ENCODE measurements around the gene ITGB5. TPM values are rescaled to one million over a fixed set of nuclear protein-coding genes. Genes with fewer than 3 reads are reported as not detected.

Gene ITGB5
- total RNA-seq, 2 experiments from 2014 or later, result 0.47 to 0.85 TPM

- ChIA-PET CTCF (no interaction called here), POLR2A (no interaction called here)
- H3K36me3 Mint-ChIP-seq (ENCODE audit: low read depth), result no peaks in the 10 kb centered on the region
- H3K9me3 Mint-ChIP-seq, result no peaks in the 10 kb centered on the region
- peaks cover 10% of the 10 kb centered on the region for H3K4me1 Mint-ChIP-seq (ENCODE audit: low read depth)
- H3K27me3 ChIP-seq (ENCODE audit: control insufficient read depth in 1 of 2, insufficient read depth in 2 of 2, low read length in 2 of 2), result peaks cover 2 to 12% of the 10 kb centered on the region in 2 experiments
- intact Hi-C loops (cut with DNase I, micrococcal nuclease), result no loop called here
- no peak overlapping the region for H3K27ac Mint-ChIP-seq
- peaks cover 44% of the 10 kb centered on the region for H3K27me3 Mint-ChIP-seq
- no peak overlapping the region for H3K4me3 Mint-ChIP-seq
- no peak overlapping the region for H3K4me3 ChIP-seq (ENCODE audit: low read length)
- peak in 4 of 14 experiments; percentile 4 to 24 (median 14) for DNase-seq
- no peak overlapping the region for H3K27ac ChIP-seq (ENCODE audit: low read depth in 1 of 2, low read length in 2 of 2)
- H3K36me3 ChIP-seq (ENCODE audit: insufficient read depth, low read length), result no peaks in the 10 kb centered on the region
- H3K9me3 ChIP-seq (ENCODE audit: control insufficient read depth in 1 of 2, insufficient read depth in 1 of 2, low read length in 2 of 2), result no peaks in the 10 kb centered on the region
- no peak for TF ChIP-seq CTCF (IDR thresholded peaks at IDR 0.05)
- H3K4me1 ChIP-seq (ENCODE audit: insufficient read depth, low read length), result peaks cover 7% of the 10 kb centered on the region
- no peak for ATAC-seq (ENCODE audit: poor library complexity)
These were observed 8.4 kb downstream of the ITGB5 start for GRCh38 chr3:124878561-124879336.

- Histone ChIP-seq H3K9me3 (ENCODE audit: control insufficient read depth in 1 of 2, insufficient read depth in 1 of 2, low read length in 2 of 2) (no peaks in the 10 kb centered on the region), H3K27ac (ENCODE audit: low read depth in 1 of 2, low read length in 2 of 2) (no peak overlapping the region), H3K36me3 (ENCODE audit: insufficient read depth, low read length) (no peaks in the 10 kb centered on the region), H3K4me1 (ENCODE audit: insufficient read depth, low read length) (peaks cover 7% of the 10 kb centered on the region), H3K4me3 (ENCODE audit: low read length) (no peak overlapping the region), H3K27me3 (ENCODE audit: control insufficient read depth in 1 of 2, insufficient read depth in 2 of 2, low read length in 2 of 2) (peaks cover 0 to 12% of the 10 kb centered on the region in 2 experiments)
- no peaks in the 10 kb centered on the region for H3K9me3 Mint-ChIP-seq
- H3K36me3 Mint-ChIP-seq (ENCODE audit: low read depth), result no peaks in the 10 kb centered on the region
- intact Hi-C loops (cut with DNase I, micrococcal nuclease), result no loop called here
- ATAC-seq (ENCODE audit: poor library complexity) (no peak), DNase-seq (no peak)
- ChIA-PET POLR2A (no interaction called here), CTCF (no interaction called here)
- H3K27me3 Mint-ChIP-seq, result peaks cover 37% of the 10 kb centered on the region
- peaks cover 10% of the 10 kb centered on the region for H3K4me1 Mint-ChIP-seq (ENCODE audit: low read depth)
- no peak overlapping the region for H3K4me3 Mint-ChIP-seq
- TF ChIP-seq CTCF (IDR thresholded peaks at IDR 0.05), result no peak
- no peak overlapping the region for H3K27ac Mint-ChIP-seq
These were observed 9.5 kb downstream of the ITGB5 start for GRCh38 chr3:124877674-124878073.

DNA sequence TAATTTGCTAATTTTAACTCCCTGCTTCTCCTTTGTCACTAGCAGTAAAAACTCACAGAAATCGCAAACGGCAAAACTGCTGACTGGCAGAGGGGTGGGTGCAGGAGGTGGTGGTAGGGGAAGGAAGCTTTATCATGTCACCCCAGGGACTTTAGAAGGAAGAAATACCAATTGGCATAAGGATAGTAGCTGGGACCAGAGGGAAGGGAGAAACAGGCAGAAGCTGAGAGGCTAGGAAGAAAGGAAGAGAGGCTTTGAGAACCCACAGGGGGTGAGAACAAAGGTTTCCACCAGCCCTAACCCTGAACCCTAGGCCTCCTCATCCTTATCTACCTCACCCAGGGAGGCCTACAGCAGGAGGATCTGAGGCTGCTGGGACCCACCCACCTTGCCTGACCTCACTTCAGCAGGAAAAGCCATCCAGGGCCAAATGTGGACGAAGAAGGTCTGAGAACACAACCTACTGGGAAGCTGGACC is 10.7 kb downstream of the ITGB5 start:
- no peaks in the 10 kb centered on the region for H3K36me3 Mint-ChIP-seq (ENCODE audit: low read depth)
- DNase-seq (peak in 2 of 14 experiments; percentile 7 to 14), ATAC-seq (ENCODE audit: poor library complexity) (no peak)
- Histone ChIP-seq H3K27me3 (ENCODE audit: control insufficient read depth in 1 of 2, insufficient read depth in 2 of 2, low read length in 2 of 2) (peaks cover 0 to 6% of the 10 kb centered on the region in 2 experiments), H3K9me3 (ENCODE audit: control insufficient read depth in 1 of 2, insufficient read depth in 1 of 2, low read length in 2 of 2) (no peaks in the 10 kb centered on the region), H3K27ac (ENCODE audit: low read depth in 1 of 2, low read length in 2 of 2) (no peak overlapping the region), H3K4me1 (ENCODE audit: insufficient read depth, low read length) (peaks cover 7% of the 10 kb centered on the region), H3K4me3 (ENCODE audit: low read length) (no peak overlapping the region), H3K36me3 (ENCODE audit: insufficient read depth, low read length) (no peaks in the 10 kb centered on the region)
- H3K4me1 Mint-ChIP-seq (ENCODE audit: low read depth), result peaks cover 10% of the 10 kb centered on the region
- no peak overlapping the region for H3K4me3 Mint-ChIP-seq
- CTCF ChIA-PET, result no interaction called here
- POLR2A ChIA-PET, result interaction anchor here (0.7 kb wide), 1 partner anchor 25 kb away, joined by 3 read pairs; no protein-coding TSS in a partner anchor
- intact Hi-C loops (cut with DNase I, micrococcal nuclease), result no loop called here
- TF ChIP-seq CTCF (IDR thresholded peaks at IDR 0.05), result no peak
- H3K27ac Mint-ChIP-seq, result no peak overlapping the region
- peaks cover 32% of the 10 kb centered on the region for H3K27me3 Mint-ChIP-seq
- no peaks in the 10 kb centered on the region for H3K9me3 Mint-ChIP-seq

All from CD4-positive, alpha-beta T cell (primary cell).